GM13976 (cell line): ENCODE data around the gene TCF4.

Experiments
- DNase-seq: peaks from one replicate; pipeline ENCODE4 v3.0.0; 2012; ENCODE audit warnings: low spot score
- in situ Hi-C: fragments of 300-500 bp; cut with MboI; formaldehyde crosslinking; loops from one replicate; pipeline ENCODE4 v1.12.0; 2022; ENCODE audit warnings: low sequenced_read_pairs, mixed read lengths, inconsistent platforms; ENCODE audit not compliant: unreplicated experiment
- TF ChIP-seq, protein P1 (sequence below): IDR thresholded peaks from 2 replicates; pipeline ENCODE4 v1.5.1; 2012; ENCODE audit warnings: borderline replicate concordance, mild to moderate bottlenecking; ENCODE audit not compliant: insufficient read depth; ENCODE audit errors: extremely low read depth, missing control alignments, control extremely low read depth

Gene TCF4

DNA sequence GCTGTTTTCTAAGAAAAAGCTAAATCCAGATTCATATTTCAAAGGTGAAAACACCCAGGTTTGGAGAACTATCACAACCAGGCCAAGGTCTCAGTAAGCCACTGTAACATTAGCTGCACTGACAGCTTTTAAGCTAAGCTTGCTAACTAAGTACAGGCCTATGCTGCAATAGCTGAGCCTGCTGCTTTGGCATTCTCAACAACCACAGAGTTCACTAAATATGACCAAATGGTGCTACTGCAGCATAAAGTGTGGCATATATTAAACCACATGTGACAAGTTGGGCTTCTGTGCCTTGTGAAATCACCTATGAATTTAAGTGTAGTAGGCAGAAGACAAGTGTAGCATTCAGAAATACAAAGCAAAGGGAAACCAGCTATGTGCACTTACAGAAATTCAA, 206.7 kb downstream of the TCF4 start:
- TF ChIP-seq, protein P1, sequence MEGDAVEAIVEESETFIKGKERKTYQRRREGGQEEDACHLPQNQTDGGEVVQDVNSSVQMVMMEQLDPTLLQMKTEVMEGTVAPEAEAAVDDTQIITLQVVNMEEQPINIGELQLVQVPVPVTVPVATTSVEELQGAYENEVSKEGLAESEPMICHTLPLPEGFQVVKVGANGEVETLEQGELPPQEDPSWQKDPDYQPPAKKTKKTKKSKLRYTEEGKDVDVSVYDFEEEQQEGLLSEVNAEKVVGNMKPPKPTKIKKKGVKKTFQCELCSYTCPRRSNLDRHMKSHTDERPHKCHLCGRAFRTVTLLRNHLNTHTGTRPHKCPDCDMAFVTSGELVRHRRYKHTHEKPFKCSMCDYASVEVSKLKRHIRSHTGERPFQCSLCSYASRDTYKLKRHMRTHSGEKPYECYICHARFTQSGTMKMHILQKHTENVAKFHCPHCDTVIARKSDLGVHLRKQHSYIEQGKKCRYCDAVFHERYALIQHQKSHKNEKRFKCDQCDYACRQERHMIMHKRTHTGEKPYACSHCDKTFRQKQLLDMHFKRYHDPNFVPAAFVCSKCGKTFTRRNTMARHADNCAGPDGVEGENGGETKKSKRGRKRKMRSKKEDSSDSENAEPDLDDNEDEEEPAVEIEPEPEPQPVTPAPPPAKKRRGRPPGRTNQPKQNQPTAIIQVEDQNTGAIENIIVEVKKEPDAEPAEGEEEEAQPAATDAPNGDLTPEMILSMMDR = no peak
- in situ Hi-C loops = no loop called here
- DNase-seq = no peak

DNA sequence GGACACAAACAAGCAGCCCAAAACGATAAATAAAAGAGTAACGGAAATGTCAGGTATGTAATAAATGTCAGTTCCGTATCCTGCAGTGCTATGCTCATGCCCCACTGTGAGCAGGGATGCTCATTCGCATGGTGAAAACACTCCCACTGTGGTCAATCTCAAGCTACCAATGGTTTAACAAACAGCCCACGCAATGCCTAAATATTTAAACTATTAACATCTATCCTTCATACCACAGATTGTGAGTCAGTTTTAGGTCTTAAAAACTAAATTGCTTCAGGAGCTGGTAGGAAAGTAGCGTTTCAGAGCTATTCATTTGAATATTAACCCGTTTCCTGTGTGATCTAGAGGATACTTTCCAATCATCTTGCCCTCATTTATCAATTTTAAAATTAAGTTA, 207.4 kb downstream of the TCF4 start:
- TF ChIP-seq, protein P1 = no peak
- in situ Hi-C loops = no loop called here
- no peak for DNase-seq

DNA sequence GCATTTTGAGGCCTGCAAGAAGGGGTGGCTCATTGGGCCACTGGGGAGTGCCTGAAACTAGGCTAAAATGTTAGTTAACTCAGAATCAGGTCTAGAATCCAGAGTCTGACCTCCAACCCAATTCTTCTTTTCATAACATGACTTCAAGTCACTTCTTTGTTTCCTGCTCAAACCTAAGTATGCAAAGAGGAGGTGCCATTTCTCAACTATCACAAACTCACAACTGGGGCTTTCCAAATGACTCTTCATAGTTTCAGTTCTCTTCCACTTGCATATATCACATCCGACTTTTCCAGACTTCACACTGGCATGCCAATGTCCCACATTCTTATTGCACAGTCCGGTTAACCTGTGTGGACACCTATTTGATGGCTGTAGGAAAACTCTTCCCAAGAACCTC, 211.6 kb downstream of the TCF4 start:
- in situ Hi-C loops = no loop called here
- TF ChIP-seq, protein P1 = no peak
- DNase-seq = peak; percentile 42

DNA sequence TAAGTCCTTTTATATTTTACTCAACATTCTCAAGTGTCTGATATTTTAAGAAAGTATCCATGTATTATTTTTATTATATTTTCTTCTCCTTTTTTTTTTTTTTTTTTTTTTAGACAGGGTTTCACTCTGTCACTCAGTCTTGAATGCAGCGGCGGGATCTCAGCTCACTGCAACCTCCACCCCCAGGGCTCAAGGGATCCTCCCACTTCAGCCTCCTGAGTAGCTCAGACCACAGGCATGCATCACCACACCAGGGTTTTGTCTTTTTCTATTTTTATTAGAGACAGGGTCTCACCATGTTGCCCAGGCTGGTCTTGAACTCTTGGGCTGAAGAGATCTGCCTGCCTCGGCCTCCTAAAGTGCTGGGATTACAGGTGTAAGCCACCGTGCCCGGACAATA, 212.1 kb downstream of the TCF4 start:
- TF ChIP-seq, protein P1 = no peak
- in situ Hi-C loops = no loop called here
- no peak for DNase-seq

DNA sequence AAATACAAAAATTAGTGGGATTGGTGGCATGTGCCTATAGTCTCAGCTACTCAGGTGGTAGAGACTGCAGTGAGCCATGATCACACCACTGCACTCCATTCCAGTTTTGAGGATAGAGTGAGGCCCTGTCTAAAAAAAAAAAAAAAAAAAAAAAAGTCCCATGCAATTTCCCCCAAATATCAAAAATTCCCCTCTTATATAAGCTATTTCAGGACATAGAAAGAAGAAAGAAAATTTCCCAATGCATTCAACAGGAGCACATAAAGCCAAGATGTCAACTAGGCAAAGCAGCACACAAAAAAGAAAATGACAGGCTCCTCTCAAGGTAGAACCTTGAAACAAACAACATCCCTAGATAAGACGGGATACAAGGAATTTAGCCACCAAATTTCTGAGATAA, 213.3 kb downstream of the TCF4 start:
- TF ChIP-seq, protein P1 = no peak
- DNase-seq = no peak
- in situ Hi-C loops = no loop called here

DNA sequence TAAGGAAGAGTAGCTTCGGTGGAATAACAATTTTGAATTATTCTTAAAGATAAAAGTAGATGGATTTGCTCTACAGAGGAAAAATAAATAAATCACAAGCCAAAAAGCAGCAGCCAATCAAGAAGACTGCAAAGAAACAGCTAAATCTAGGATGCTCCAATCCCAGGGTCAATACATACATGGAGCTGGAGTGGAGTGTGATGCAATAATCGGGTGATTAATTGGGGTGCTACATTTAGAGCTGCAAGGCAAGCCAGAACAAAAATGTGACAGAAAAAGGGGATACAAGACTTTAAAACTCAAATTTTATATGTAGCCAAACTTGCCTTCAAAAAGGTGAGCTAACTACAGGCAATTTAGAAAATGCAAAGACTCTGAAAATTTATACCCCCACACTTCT, 215.8 kb downstream of the TCF4 start:
- TF ChIP-seq, protein P1 = no peak
- no peak for DNase-seq
- in situ Hi-C loops = no loop called here

DNA sequence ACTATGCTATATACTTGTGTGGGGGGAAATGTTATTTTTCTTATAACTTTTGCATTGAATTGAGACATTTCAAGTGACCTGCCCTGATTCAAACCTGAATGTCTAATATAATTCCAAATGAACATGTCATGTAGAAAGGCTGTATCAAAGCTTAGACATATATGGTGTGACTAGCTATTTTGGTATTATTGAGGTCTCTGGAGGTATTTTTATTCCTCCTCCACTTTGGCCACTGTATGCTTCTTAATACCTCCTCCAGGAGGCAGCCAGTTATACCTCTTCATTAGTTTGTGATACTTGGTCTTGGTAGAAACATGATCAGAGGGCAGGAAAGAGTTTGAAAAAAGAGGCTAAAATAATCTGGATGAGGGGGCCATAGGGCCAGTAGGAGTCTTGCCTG, 217.1 kb downstream of the TCF4 start:
- TF ChIP-seq, protein P1 = no peak
- in situ Hi-C loops = no loop called here
- DNase-seq = no peak
